SKM-1 treated with dmso at 0.1 percent for 144 hours (cell line): ENCODE data around the gene OTOF.

Source experiments
- DNase-seq: peaks from one replicate; lab custom pipeline; 2025; ENCODE audit not compliant: unreplicated experiment; lab: John Stamatoyannopoulos, UW

OTOF gene

DNA sequence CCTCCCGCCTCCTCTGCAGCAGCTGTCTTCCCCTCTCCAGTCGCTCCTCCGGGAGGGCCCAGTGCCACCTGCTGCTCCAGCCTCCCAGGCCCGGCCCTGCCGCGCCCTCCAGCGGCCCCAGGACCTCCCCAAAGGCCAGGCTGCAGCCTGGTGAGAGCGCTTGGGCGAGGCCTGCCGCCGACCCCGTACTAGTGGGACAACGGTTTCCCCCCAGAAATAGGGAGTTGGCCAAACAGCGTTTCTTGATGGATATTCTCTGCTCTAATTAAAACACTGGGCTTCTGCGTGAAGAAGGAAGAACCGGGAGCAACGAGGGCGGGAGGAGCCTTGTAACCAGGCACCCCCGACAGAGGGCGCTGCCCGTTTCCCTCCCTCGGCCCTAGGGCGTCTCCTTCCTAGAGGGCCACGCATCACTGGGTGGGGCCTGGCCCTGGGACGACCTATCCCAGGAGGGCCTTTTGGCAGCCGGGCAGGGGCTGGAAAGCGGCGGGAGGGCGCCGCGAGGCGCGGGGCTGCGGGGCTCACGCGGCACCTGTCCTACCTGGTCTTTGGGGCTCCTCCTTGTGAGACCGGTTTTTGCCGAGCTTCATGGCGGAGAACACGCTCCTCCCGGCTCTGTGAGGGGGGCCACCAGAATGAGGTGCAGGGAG is 25.4 kb upstream of the OTOF start:
- DNase-seq = peak; percentile 87

DNA sequence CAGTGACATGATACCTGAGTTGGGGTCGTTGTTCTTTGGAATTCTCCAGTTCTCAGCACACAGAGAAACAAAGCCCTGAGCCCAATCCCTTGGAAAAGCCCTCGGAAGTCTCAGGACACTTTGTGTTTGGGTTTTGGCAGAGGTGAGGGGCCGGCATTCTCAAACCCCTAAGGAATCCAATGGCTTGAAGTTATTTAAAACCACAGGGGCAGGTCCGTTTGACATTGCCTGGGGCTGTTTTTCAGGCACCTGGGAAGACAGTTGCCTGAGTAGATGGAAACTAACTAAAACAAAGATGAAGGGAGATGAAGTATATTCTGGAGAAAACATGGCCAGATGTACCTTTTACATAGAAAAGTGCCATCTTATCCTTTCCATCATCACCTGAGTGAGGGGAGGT is 22.5 kb upstream of the OTOF start:
- no peak for DNase-seq

DNA sequence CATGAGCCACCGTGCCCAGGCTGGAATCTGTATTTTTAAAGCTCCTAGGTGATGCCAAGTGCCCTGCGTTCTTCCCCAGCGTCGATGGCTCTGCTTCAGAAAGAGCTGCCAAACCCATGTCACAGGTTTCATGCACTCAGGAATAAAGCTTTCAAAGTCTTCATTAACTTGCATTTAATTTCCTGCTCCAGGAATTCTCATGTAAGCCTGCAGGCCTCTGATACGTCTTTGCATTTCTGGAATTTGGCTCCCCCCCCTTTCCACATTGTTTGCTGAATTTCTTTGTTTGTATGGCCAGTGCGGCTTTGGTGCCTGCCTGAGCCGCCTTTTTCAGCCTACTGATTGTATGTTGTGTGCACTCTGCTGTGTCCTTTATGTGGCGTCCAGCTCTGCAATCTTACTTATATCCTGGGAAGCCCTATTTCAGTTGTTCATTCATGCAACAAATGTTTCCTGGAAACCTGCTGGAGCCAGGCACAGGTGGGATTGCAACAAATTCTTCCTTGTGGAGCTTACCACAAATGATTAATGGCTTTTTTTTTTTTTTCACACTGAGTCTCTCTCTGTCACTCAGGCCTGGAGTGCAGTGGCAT is 17.9 kb upstream of the OTOF start:
- no peak for DNase-seq

DNA sequence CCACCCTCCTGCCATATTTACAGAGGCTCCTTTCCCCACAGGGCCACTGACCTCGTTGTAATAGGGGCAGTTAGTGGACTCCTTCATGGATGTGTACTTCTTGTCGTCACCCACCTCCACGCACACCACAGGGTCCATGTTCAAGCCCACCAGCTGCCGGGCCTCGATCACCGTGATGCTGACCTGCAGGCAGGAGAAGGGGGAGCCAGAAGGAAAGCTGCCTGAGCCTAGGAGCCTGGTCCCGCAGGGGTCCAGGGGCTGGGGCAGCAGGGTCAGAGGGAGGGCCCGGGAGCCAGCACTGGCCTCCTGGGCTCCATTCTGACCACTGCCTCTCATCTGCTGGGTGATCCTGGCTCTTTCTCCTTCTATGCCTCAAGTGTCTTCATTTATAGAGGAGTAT is 17.0 kb upstream of the OTOF start:
- DNase-seq = no peak

DNA sequence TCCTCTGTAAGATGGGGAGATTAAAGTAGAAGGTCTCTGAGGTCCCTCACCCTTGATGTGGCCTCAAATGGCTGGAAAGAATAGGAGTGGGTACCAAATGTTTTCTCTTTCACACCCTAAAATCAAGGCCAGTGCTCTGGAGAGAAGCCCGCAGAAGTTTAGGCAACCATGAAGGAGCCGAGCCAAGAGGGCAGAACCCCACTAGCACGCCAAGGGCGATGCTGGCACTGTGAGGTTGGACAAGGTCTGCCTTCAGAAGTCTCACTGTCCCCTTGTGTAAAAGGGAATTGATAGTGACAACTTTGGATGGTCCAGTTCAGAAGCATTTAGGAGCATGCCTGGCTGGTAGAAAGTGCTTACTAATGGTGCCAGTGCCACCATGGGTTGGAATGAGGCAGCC is 16.3 kb upstream of the OTOF start:
- DNase-seq = no peak

DNA sequence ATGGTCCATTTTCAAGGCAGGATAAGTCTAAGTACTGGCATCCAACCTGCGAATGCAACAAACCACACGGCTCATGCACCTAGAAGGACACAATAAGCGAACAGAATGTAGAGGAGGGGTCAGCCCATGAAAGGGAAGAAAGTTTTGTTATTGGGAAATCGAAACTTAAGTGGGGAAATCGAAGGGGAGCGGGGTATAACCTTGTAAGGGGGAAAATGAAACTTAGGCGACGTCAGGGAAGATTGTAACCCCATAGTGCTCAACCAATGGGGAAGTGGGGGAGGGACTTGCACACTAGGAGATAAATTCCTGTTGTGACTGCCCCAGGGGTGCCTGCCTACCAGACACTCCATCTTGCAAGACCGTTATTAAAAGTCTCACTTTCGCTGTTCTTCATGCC is 15.6 kb upstream of the OTOF start:
- peak; percentile 53 for DNase-seq

DNA sequence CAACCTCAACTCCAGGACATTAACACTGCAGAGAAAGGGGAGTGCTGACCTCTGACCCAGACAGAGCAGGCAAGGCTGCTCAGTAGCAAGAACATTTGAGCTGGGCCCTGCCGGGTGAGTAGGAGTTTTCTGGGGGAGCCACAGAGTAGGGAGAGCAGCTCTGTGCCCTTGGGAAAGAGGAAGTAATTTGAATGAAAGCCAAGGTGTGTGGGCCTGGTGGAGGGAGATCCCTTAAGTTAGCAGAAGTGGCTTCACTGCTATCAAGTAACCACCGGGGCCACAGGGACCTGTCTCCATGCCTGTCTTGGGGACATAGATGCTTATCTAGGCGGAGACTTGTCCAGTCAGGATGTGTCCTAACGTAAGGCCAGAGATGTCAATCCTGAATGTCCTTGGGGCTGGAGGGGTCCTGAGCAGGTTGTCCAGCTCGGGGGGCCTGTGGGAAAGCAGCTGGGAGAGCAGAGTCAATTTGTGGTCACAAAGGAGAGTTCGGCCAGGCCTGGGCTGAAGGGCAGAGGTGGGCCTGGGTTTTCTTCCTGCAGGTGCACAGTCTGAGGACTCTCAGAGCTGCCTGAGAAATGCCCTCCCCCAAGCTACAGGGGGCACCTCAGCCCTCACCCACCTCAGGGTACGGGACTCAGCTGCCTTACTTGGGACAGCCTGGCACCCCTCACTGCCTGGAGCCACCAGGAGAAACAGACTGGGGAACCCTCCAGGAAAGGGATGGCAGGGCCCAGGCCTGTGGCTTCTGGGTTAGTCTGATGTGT is 15.0 kb upstream of the OTOF start:
- peak; percentile 79 for DNase-seq

DNA sequence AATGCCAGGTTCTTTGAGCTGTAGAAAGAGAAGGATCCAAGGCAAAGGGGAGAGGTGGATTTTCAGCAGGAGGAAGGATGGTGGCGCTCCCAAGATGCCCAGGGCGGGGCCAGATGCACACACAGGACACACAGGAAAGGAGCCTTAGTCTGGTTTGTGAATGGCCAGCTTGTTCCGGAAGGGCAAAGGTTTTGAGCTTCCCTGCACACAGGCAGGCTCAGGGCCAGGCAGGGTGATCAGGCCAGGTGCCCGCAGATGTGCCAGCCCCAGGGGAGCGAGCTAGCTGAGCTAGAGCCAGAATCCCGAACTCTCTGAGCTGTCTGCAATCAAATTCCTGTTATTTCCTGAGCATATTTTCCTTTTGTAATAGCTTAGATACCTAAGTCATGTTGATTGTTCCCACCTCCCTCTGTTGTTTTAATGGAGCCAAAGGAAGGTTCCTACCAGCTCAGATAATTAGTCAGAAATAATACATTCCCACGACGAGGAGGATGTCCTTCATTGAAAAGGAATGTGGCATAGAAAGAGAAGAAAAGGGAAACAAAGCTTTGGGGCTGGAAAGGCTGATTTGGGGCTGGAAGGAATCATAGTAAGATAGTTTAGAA is 13.7 kb upstream of the OTOF start:
- DNase-seq = no peak

DNA sequence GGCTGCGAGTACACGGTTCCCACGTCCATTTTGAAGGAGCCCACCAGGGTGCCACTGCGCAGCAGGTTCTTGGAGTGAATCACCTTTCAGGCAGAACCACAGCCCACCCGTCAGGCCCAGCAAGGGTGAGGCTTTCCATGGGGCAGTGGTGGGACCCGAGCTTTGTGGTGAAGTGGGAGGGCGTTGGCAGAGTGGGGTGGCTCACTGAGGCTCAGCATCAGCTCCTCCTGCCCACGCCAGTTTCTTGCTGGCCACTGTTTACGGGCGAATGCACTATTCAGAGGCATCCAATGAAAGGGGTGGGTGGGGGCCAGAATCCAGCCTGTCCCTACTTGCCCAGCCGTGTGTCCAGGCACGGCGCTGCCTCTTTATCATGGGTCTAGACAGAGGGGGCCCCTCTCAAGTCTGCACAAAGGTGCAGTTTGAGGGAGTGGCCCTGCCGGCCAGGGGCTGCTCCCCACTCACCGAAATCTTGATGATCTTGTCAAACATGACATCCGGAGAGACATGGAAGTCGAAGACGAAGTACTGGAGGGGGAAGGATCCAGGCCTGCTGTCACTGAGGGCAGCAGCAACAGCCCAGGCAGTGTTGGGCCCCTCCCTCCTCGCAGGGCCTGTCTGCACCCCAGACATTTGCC is 11.4 kb upstream of the OTOF start:
- DNase-seq = no peak

DNA sequence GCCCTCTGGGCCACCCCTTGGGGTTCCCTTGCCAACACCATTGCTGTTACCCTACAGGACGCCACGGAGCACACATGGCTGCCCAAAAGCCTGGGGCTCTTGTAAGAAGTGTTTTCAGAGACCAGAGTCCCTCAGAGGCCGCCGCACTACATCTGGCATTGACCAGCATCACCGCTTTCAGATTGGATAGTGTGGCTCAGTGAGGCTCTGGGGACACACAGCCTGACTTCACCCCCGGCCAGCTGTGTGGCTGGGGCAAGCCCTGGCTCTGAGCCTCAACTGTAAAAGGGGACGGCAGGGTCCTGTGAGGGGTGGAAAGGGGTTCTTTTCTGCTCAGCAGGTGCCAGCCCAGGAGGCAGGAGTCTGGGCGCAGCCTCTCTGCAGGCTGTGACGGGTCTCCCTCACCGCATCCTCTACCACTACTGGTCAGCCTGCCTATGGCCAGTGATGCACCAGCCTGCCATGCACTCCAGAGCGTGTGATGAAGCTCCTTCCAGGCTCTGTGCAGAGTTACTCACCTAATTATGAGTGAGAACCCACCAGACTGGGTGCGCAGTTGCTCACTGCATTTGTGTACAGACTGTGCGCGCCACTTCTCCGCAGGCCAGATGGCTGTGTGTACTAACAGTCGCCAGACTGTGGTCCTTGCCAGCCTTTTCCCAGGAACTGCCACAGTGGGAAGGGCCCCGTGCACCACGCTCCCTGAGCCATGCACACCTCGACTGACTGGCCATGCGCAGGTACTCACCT is 10.7 kb upstream of the OTOF start:
- DNase-seq = no peak

DNA sequence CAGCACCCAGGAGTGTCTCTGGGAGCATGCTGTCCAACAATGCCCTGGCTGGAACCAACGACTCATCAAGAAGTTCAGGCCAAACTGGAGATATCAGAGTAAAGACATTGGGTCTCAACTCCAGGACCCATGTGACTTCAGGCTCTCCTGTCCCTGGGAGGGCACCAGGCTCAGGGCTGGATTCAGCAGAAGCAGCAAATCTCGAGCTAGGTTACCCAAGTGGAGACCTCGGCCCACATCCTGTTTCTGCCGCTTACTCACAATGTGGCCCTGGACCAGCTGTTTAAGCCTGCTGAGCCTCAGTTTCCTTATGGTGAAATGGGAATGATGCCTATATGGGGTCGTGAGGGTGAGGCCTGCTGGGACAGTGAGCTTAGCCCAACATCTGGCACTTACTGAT is 9.3 kb upstream of the OTOF start:
- DNase-seq = no peak

DNA sequence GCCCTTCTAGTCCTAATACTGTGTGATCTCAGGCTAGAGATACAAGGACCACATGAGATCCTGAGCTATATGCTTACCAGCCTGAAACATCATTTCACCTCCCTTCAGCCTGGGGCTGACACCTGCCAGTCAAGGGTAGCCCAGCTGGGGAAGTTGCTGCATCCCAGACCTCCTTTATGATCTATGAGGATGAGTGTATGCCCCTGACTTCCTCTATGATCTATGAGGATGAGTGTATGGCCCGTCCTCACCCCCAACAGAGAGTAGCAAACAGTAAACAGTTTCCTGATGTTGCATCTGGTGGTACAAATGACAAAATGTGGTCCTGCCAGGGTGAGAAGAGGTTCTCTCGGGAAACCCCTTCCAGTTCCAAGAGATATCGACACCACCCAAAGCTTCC is 8.9 kb upstream of the OTOF start:
- DNase-seq = no peak

DNA sequence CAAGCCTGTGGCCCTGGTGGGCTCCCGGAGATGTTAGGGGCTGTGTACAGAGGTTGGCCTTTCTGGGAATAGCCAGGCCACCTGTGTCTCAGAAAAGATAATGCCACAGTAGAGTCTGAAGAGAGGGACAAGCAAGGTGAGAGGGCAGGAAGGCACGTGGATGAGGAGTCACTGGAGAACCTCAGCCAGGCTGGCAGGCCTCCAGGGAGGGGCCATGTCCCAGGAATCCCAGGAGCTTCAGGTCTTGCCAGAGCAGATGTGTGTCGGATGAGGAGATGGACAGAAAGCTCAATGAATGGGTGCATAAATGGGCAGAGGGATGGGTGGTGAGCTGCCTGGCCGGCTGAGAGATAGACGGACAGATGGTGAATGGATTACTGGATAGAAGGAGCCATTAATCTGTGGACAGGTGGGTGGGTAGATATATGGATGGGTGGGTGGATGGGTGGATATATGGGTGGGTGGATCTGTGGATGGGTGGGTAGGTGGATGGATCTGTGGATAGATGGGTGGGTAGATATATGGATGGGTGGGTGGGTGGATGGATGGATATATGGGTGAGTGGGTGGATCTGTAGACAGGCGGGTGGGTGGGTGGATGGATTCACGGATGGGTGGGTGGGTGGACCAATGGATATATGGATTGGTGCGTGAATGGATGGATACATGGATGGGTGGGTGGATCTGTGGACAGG is 7.9 kb upstream of the OTOF start:
- DNase-seq = no peak

DNA sequence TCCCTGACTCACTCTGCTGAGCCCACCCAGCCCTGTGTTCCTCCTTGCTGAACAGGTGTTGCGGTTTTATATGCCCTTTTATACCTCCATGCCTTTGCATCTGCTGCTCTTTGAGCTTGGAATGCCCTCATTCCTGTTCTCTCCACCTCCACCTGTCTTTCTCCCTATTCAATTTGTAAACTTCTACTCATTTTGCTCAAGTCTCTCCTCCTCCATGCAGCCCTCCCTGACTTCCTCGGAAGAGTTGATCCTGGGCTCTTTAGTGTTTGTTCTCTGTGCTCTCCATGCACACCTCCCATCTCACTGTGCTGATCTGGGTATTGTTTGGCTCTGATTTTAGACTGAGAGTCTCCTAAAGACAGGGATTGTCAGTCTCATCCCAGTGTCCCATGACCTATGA is 7.2 kb upstream of the OTOF start:
- no peak for DNase-seq

DNA sequence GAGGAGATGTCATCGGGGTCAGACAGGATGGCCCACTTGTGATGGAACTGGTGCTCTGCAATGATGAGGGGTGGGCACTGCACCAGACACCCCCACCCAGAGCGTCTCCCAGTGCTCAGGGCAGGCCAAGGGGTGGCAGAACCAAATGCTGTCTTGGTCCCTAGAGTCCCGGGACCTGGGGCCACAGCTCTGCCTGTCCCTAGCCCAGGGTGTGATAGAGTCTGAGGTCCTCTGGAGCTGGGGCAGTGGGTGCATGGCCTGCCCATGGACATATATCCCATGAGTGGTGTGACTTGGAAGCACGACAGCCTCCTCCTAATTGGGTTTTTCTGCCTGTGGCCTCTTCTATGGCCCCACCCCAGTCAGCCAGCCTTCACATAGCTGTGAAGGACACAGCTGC is 6.7 kb upstream of the OTOF start:
- DNase-seq = no peak

DNA sequence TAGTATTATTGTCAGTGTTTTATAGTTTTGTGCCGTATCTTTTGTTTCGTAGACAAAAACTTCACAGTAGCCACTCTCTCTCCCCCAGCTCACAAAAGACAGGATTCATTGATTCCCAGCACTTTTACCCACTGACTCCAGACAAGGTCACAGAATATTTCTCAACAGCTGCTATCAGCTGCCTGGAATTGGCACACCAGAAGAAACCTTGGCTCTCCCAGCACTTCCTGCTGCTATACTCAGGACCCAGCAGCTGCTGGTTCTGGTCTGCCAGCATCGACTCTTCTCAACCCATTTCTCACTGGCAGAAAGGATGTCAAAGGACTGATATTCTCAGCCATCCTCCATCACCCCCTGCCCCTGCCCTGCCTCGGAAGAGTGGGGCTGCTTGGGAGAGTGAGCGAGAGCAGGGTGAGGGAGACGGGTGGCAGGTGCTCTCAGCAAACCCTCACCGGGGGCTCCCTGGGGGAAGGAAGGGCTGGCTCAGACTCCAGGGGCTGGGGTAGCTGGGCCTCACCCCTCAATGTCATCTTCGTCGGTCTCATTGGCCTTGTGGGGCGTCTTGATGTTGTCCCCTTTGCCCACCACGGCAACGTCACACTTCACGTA is 6.1 kb upstream of the OTOF start:
- no peak for DNase-seq

DNA sequence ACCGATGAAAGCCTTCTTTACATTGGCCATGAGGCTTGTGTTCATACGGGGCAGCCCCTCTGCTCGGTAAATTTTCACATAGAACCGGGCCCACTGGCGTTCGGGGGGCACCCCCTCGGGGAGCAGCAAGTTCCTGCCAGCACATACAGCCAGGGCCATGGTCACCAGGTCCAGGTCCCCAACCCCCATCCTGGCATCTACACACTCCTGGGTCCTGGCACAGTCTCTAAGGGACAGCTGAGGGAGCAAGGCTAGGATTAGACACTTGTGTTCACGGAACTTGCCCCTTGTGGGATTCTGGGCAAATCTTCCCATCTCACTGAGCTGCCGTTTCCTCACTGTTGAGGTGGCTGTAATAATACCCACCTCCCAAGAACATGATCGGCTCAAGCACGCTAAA is 5.6 kb upstream of the OTOF start:
- DNase-seq = no peak

DNA sequence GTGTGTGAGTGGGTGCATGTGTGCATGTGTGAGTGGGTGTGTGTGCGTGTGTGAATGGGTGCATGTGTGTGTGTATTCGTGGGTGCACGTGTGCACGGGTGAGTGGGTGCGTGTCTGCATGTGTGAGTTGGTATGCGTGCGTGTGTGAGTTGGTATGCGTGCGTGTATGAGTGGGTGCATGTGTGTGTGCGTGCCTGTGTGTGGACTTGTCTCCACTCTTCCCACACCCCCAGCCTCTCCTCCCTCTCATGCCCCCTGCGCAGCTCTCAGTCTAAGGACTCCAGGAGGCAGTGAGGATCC is 5.1 kb upstream of the OTOF start:
- no peak for DNase-seq

DNA sequence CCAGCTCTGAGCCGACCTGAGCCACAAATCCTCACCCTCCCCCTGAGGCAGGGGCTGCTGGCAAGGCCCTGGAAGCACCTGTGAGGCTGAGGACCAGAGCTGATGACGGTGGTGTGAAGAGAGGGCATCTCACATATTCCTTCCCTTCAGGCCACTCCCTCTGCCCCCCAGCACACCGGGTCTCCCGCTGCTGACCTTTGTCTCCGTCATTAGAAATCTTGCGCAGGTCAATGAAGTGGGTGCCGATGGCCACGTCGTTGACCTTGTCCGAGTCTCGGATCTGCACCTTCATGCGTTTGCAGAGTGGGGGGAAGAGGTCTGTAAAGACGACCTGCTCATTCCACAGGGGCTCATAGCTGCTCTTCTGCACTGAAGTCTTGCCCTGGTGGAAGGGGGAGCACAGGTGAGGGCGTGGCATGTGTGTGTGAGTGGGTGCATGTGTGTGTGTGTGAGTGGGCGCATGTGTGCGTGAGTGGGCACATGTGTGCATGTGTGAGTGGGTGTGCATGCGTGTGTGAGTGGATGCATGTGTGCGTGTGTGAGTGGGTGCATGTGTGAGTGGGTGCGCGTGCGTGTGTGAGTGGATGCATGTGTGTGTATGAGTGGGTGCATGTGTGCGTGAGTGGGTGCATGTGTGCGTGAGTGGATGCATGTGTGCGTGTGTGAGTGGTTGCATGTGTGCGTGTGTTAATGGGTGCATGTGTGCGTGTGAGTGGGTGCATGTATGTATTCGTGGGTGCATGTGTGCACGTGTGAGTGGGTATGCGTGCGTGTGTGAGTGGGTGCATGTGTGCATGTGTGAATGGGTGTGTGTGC is 4.5 kb upstream of the OTOF start:
- DNase-seq = no peak
